GM18526 (cell line): ENCODE measurements around the gene RNF182.

Experiments
- POLR2A ChIP-seq: IDR thresholded peaks from 3 replicates; pipeline ENCODE4 v1.6.1; 2011; ENCODE audit not compliant: insufficient read length; ENCODE audit errors: extremely low read depth

Gene RNF182

GRCh38 chr6:14010275-14010674 lies 85.5 kb downstream of the RNF182 start:
- no peak for TF ChIP-seq POLR2A

- TF ChIP-seq POLR2A = no peak
These were observed 87.7 kb downstream of the RNF182 start for GRCh38 chr6:14012313-14013030.

DNA sequence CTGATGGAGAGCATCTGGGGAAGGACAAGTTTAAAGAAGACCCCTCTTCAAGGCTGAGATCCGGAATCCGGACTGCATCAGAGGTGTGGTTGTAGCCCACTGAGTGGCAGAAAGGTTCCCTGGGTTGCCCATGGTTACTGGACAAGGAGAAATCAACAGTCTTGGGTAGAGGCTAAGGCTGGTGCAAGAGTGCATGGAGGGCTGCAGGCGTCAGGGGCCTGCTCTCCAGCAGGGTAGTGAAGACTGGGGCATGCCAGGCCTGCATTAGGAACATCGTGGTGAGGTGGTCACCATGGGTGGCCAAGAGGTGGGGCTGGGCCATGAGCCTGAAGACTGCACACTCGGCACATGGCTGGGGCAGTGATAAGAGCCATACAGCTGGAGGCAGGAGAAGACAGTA lies 91.2 kb downstream of the RNF182 start:
- TF ChIP-seq POLR2A = no peak

DNA sequence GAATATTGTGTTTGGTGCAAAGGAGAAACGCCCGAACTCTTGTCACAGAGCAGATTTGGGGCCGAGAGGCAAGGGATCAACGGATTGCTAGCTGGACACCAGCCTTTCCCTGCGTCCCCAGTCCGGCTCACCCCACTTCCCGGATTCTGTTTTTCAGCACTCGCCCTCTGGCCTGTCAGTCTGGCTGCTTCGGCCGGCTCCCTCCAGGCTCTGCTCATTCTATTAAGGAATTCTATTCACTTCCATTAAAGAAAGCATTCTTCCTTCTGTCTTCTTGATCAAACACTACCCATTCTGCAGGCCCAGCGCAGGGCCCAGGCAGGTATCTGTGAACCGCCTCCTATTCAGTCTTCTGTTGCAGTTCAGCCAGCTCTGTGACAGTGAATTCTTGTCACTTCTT lies 91.7 kb downstream of the RNF182 start:
- no peak for TF ChIP-seq POLR2A

- TF ChIP-seq POLR2A = no peak
These were observed 92.3 kb downstream of the RNF182 start for GRCh38 chr6:14016935-14017625.

DNA sequence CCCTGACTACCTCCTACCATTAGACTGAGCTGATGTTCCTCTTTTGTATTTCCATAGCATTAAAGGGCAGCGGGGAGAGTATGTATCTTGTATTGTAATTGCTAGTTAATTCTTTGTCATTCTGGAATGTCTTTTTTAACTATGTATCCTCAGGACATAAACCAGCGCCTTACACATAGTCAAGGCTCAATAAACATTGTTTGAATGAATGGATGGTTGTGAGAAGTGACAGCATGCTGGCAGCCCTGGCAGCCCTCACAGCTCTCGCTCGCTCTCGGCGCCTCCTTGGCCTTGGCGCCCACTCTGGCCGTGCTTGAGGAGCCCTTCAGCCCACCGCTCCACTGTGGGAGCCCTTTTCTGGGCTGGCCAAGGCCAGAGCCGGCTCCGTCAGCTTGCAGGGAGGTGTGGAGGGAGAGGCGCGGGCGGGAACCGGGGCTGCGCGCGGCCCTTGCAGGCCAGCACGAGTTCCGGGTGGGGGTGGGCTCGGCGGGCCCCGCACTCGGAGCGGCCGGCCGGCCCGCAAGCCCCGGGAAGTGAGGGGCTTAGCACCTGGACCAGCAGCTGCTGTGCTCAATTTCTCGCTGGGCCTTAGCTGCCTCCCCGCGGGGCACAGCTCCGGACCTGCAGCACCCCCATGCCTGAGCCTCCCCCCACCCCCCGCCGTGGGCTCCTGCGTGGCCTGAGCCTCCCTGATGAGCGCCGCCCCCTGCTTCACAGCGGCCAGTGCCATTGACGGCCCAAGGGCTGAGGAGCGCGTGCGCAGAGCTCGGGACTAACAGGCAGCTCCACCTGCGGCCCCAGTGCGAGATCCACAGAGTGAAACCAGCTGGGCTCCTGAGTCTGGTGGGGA lies 93.1 kb downstream of the RNF182 start:
- TF ChIP-seq POLR2A = no peak

DNA sequence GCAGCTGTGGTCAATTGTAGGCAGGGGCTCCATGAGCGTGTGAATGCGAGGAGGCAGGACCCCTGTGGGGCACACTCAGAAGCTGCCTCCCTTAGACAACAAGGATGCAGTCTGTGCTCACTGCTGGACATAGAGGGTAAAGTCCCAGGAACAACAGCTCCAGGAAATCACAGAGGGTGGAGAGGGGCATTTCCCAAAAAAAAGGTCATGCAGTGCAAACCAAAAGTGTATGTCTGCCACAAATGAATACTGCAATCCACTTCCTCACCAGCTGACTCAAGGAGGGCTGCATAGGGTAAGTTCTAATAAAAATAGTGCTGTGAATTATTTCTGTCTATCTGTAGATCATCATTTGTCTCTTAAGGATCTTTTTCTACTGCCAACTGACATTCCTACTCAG lies 95.8 kb downstream of the RNF182 start:
- TF ChIP-seq POLR2A = no peak

DNA sequence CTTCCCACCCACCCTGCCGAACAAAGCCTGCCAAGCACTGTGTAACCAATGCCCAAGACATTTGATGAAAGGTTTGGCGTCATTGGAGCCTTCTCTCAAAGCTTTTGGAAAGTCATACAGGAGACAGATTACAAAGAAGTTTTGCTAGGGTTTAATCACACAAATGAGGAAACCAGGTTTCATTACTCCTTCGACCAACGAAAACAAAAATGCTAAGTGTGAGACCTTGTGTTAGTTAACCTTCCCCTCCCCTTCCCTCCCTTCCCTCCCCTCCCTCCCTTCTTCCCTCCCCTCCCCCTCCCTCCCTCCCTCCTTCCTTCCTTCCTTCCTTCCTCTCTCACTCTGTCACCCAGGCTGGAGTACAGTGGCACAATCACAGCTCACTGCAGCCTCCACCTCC lies 96.7 kb downstream of the RNF182 start:
- no peak for TF ChIP-seq POLR2A

DNA sequence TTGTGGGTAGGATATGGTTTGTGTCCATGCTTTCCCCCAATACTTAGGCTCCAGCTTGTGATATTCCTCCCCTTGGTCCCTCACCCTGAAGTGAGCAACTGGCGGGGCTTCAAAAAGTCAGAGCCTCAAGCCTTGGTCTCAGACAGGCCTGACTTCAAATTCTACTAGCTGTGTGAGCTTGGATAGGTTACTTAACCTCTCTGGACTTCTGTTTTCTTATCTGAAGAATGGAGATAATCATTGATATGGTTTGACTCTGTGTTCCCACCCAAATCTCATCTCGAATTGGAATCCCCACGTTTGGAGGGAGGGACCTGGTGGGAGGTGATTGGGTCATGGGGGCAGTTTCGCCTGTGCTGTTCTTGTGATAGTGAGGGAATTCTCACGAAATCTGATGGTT lies 97.9 kb downstream of the RNF182 start:
- TF ChIP-seq POLR2A = no peak

DNA sequence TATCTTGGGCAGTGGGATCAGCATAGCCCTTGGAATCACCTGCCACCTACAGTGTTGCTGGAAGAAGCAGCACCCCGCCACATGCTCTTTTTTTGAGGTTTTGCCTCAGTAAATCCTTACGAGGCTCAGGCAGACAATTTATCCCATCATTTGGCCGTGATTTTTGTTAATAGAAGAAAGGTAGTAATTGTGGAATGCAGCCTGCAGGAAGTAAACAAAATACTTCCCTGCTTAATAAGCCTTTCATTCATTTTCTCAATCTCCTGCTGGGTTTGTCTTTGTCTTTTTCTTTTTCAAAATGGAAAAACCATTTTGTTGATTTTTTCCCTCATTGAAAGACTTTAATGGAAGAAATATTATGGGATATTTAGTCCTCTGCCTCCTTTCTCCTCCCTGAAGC lies 99.1 kb downstream of the RNF182 start:
- TF ChIP-seq POLR2A = no peak

DNA sequence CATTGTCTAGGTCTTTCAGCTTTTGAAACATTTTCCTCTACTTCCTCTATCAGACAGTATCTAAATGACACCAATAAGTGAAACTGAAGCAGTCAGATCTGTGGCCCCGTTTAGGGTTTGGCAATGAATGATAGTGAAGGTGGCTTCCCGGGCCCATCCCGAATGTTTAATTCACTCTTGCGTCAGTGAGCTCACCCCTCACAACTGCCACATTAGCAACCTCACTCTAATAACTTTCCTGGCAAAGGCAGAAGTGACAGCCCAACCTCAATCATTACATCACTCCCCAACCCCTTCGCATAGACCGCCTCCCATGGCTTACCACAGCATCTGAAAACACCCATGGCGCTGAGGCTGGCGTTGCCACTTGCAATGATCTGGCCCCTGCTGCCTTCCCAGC lies 100.4 kb downstream of the RNF182 start:
- no peak for TF ChIP-seq POLR2A

DNA sequence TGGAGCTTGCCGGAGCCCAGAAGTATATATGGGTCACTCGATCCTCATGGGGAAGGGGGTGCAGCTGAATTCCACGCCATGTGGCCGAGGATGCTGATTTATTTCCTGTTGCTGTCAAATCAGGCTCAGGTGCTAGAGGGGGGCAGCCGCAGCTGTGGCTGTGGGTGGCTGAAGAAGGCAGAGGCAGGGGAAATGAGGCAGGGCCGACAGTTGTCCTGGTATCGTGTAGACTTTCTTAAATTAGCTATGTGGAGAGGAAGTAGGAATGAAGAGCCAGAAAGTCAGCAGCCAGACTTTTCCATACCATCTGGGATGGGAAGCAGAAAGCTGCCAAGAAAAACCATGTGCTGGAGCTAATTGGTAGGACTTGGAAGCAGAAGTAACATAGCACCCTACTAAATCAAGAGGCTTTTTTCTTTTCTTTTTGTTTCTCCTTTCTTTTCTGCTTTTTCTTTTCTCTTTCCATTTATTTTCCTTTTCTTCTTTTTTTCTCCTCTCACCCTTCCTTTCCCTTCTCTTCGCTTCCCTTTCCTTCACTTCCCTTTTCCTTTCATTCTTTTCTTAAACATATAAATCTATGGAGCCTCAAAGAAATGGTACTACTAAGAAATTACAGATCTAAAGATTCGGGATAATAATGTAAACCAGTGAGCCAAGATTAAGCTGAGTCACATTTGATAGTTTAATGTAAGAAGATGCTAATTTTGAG lies 102.2 kb downstream of the RNF182 start:
- no peak for TF ChIP-seq POLR2A

- TF ChIP-seq POLR2A = no peak
These were observed 103.9 kb downstream of the RNF182 start for GRCh38 chr6:14028631-14029030.

- TF ChIP-seq POLR2A = no peak
These were observed 104.9 kb downstream of the RNF182 start for GRCh38 chr6:14029605-14030004.
